ENCODE measurements around the gene ZMYND19.

ZMYND19 gene

DNA sequence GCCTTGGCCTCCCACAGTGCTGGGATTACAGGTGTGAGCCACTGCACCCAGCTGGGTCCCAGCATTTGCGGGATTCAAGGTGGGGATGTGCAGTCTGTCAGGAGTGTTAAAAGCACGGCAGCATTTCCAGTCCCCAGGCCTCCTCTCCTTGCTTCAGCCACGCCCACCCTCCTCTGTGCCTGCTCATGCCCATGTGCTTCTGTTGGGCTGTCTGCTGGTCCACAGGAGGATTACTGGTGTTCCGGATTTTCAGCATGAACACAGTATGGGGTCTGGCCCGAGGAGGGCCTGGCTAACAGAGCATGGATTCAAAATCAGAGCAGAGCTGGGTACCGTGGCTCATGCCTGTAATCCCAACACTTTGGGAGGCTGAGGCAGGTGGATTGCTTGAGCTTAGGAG lies 20.6 kb upstream of the ZMYND19 start:
- no peak for DNase-seq (ENCODE audit: low read depth, low spot score)
- TF ChIP-seq CTCF (IDR thresholded peaks at IDR 0.05; ENCODE audit: insufficient read depth, low read length, missing control alignments): no peak
- CTCF ChIA-PET: interaction anchor here (1.0 kb wide), 1 partner anchor 32 kb away, joined by 4 read pairs; no protein-coding TSS in a partner anchor
- no peak overlapping the region for H3K4me3 ChIP-seq (ENCODE audit: low read depth, low read length)
- POLR2A ChIA-PET: no interaction called here

- no peak for DNase-seq (ENCODE audit: low read depth, low spot score)
- TF ChIP-seq CTCF (IDR thresholded peaks at IDR 0.05; ENCODE audit: insufficient read depth, low read length, missing control alignments): no peak
- ChIA-PET CTCF (no interaction called here), POLR2A (no interaction called here)
- peak overlapping the region; percentile 71 for H3K4me3 ChIP-seq (ENCODE audit: low read depth, low read length)
These were observed 17.0 kb upstream of the ZMYND19 start for GRCh38 chr9:137607141-137607857.

DNA sequence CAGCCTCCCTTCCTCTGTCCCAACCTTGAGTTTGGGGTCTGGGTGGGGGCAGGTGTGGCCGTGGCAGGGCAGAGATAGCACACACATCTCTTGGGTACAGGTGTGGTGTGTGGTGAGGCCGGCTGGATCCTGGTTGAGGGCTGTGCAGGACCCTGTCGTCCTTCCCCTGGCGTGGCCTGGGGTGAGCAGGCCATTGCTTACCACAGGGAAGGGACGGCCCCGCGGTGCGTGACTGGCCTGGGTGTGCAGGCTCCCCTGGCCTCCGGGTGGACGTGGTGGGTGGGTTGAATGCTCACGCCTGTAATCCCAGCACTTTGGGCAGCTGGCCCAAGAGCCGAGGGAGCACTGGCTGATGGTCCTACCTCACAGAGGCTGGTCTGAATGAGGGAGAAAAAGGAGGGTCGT lies 16.4 kb upstream of the ZMYND19 start:
- peak overlapping the region; percentile 71 for H3K4me3 ChIP-seq (ENCODE audit: low read depth, low read length)
- ChIA-PET POLR2A (no interaction called here), CTCF (no interaction called here)
- TF ChIP-seq CTCF (IDR thresholded peaks at IDR 0.05; ENCODE audit: insufficient read depth, low read length, missing control alignments): no peak
- DNase-seq (ENCODE audit: low read depth, low spot score): no peak

DNA sequence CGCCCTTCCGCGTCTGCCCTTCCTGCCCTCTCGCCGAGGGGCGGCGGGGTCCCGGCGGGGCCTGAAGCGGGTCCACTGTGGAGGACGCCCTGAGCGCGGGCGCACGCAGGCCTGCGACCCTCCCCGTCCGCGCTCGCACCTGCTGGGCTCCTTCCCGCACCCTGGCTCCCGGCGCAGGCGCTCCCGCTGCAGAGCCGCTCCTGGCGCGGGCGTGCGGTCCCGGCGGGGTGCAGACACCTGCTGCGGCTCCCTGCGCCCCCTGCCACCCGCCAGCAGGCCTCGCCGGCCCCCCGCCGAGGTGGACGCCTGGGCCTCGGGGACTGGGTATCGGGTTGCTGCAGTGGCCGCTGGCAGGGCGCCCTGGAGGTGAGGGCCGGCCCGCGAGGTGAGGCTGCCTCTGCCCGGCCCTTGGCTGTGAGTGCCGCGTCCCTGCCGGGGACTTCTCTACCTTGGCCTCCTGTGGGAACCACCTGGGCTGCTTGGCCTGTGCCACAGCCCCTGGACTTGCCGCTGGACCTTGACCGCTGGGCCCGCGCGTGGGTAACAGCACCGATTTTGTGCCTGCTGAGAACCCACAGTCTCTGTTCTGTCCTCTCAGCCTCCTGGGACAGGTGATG lies 15.8 kb upstream of the ZMYND19 start:
- TF ChIP-seq CTCF (IDR thresholded peaks at IDR 0.05; ENCODE audit: insufficient read depth, low read length, missing control alignments): no peak
- POLR2A ChIA-PET: no interaction called here
- H3K4me3 ChIP-seq (ENCODE audit: low read depth, low read length): peak overlapping the region; percentile 71
- CTCF ChIA-PET: no interaction called here
- no peak for DNase-seq (ENCODE audit: low read depth, low spot score)

- ChIA-PET POLR2A (interaction anchor here (1.1 to 1.2 kb wide), 2 partner anchors 9 to 13 kb away, joined by 3 to 7 read pairs; partner anchors contain the start of gene EHMT1), CTCF (no interaction called here)
- peak within 1 kb of the TSS; percentile 71 for H3K4me3 ChIP-seq (ENCODE audit: low read depth, low read length)
- no peak for DNase-seq (ENCODE audit: low read depth, low spot score)
- TF ChIP-seq CTCF (IDR thresholded peaks at IDR 0.05; ENCODE audit: insufficient read depth, low read length, missing control alignments): no peak
These were observed 15.1 kb upstream of the ZMYND19 start, which contains the start of gene ARRDC1 for GRCh38 chr9:137605121-137606004. Gene ARRDC1 (plus strand): TSS chr9:137605686. CDS start chr9:137605718, 32 bp downstream.
